Posterior vena cava (tissue), 2 donors: ENCODE data around the gene ERC2. TPM values are rescaled to one million over a fixed set of nuclear protein-coding genes. Genes with fewer than 3 reads are reported as not detected.

Experiments used
- DNase-seq: peaks from one replicate; pipeline ENCODE4 v3.0.0-alpha.2; 2020; ENCODE audit warnings: low spot score
- intact Hi-C, 2 donors: fragments of 100-400 bp; cut with DNase I; formaldehyde crosslinking; loops; one replicate each; pipeline versions ENCODE4 v1.14.1 to v1.14.2; 2022 to 2023
- total RNA-seq, 2 donors: library from RNA; stranded (reverse); fragmentation: NEBNext Ultra II Directional; extraction: Animal tissue kit (Norgen Biotek cat#: 25700); gene quantifications; one replicate each; pipeline ENCODE4 v1.2.1, GENCODE V29; 2021
- donor health status: DM: yes; HTN: yes; CAD: no.
- donor health status: DM: yes; HTN: yes; CAD: no.

The ERC2 gene
- total RNA-seq, 2 donors from 2014 or later, result 0.14 TPM

GRCh38 chr3:56001537-56001936 is 466.7 kb downstream of the ERC2 start:
- no peak for DNase-seq
- intact Hi-C loops, result no loop called here

- intact Hi-C loops, result no loop called here
- no peak for DNase-seq
Measured at GRCh38 chr3:55989366-55989765, 478.9 kb downstream of the ERC2 start.

GRCh38 chr3:55988905-55989304 is 479.4 kb downstream of the ERC2 start:
- no peak for DNase-seq
- intact Hi-C loops, result no loop called here

GRCh38 chr3:55984626-55985025 is 483.6 kb downstream of the ERC2 start:
- intact Hi-C loops, result no loop called here
- no peak for DNase-seq

GRCh38 chr3:55978953-55979352 is 489.3 kb downstream of the ERC2 start:
- intact Hi-C loops, result no loop called here
- no peak for DNase-seq

- no peak for DNase-seq
- intact Hi-C loops, result no loop called here
Measured at GRCh38 chr3:55974421-55975165, 493.7 kb downstream of the ERC2 start.

GRCh38 chr3:55969634-55970033 is 498.6 kb downstream of the ERC2 start:
- DNase-seq, result no peak
- intact Hi-C loops, result no loop called here

- DNase-seq, result no peak
- intact Hi-C loops, result no loop called here
Measured at GRCh38 chr3:55968331-55968730, 499.9 kb downstream of the ERC2 start.

- no peak for DNase-seq
- intact Hi-C loops, result no loop called here
Measured at GRCh38 chr3:55966566-55966965, 501.7 kb downstream of the ERC2 start.

GRCh38 chr3:55965776-55966175 is 502.5 kb downstream of the ERC2 start:
- DNase-seq, result no peak
- intact Hi-C loops, result loop anchor here in 1 of 2 donors (2.0 kb wide), 1 partner anchor 55 kb away; no protein-coding TSS in a partner anchor

GRCh38 chr3:55964491-55964985 is 503.7 kb downstream of the ERC2 start:
- DNase-seq, result no peak
- intact Hi-C loops, result loop anchor here in 1 of 2 donors (2.0 kb wide), 1 partner anchor 54 kb away; no protein-coding TSS in a partner anchor

GRCh38 chr3:55963601-55964000 is 504.7 kb downstream of the ERC2 start:
- intact Hi-C loops, result no loop called here
- DNase-seq, result no peak

- intact Hi-C loops, result no loop called here
- no peak for DNase-seq
Measured at GRCh38 chr3:55959471-55960080, 508.7 kb downstream of the ERC2 start.

GRCh38 chr3:55958605-55959004 is 509.7 kb downstream of the ERC2 start:
- intact Hi-C loops, result no loop called here
- no peak for DNase-seq

- DNase-seq, result no peak
- intact Hi-C loops, result no loop called here
Measured at GRCh38 chr3:55955891-55956477, 512.3 kb downstream of the ERC2 start.

GRCh38 chr3:55951388-55951787 is 516.9 kb downstream of the ERC2 start:
- intact Hi-C loops, result no loop called here
- DNase-seq, result no peak

- no peak for DNase-seq
- intact Hi-C loops, result no loop called here
Measured at GRCh38 chr3:55947406-55947805, 520.9 kb downstream of the ERC2 start.

- no peak for DNase-seq
- intact Hi-C loops, result no loop called here
Measured at GRCh38 chr3:55946574-55947160, 521.6 kb downstream of the ERC2 start.

- no peak for DNase-seq
- intact Hi-C loops, result no loop called here
Measured at GRCh38 chr3:55942868-55943267, 525.4 kb downstream of the ERC2 start.

- no peak for DNase-seq
- intact Hi-C loops, result no loop called here
Measured at GRCh38 chr3:55939287-55939686, 529.0 kb downstream of the ERC2 start.
